ENCODE measurements around the gene IFI27L2.

DNA sequence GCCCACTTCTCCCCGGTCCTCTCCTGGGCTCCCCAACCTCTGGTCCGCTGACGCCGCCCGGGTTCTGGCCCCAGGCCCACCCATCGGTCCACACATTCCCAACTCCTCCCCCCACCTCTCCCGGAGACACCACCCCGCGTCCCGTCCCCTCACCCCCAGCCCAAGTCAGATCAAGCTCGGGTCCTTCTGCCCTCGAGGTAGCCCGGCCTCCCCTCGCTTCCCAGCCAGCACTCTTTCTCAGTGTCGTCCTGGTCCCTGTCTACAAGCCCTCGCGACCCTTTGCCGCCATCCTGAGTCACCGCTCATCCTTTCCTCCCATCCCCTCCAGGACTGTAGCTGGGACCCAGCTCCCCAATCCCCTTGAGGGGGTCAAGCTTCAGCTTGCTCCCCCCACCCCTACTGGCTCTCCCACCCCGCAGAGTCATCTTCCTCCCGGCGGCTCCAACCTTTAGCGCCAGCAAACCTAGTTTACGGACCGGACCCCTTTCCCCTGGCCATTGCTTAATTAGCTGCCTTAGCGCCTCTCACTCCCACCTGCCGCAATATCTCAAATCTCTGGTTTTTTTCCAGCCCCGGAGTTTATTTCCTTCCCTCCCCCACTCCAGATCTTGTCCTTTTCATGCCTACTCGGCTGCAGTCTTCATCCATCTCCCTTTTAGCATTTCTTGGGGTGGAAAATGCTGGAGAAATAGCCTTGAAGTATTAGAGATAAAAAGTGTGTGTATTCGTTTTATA lies 45.8 kb upstream of the IFI27L2 start:
- no peak for TF ChIP-seq CTCF (IDR thresholded peaks at IDR 0.05; ENCODE audit: insufficient read depth, low read length)
- TF ChIP-seq POLR2AphosphoS5 (IDR thresholded peaks at IDR 0.05; ENCODE audit: low read depth), result no peak

Measured in HL-60 (cell line).